ENCODE results near the gene SUMF1. TPM values are rescaled to one million over a fixed set of nuclear protein-coding genes. Genes with fewer than 3 reads are reported as not detected.

SUMF1 gene
- total RNA-seq (2014; rRNA removed; shearing (Covaris generic); ENCODE audit: low replicate concordance): 29.7 and 37.1 TPM in 2 replicates

DNA sequence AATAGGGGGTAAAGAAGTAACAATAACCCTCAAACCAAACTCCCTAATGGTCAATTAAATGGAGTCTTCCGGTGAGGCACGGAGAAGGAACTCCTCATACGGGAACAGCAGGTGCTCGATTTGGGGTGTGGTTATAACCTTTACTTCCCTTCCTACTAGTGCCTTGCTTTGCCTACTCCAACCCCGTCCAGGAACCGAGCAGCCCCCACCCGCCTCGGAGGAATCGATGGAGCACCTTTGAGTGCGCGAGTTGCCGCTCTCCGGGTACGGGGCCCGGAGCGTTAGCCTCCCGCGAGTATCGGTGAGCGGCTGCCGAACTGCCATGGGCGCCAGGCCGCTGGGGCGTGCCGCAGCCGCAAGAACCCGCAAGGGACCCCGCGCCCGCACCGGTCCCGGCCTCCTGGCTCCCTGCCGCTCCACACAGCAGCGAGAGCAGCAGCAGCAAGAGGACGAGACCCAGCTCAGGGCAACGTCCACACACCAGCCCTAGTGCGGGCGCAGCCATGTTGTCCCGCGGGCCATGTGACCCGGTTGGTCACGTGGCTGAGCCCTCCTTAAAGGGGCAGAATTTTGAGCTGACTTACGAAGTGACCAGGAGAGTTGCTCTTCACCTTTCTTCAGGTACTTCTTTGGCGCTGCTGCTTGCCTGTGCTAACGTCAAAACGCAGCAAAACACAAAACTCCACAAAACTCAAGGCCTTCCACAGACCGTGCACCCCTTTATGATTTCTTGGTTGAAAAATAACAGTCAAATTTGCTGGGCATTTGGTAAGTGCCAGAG lies at the start of gene SUMF1:
TSS of gene SUMF1 (minus strand) at position 529 of the 781 bp plus-strand sequence. CDS start at position 505, 24 bp downstream.
- Histone ChIP-seq H3K27me3 (no peaks in the 10 kb centered on the region), H3K9me3 (no peaks in the 10 kb centered on the region), H3K36me3 (no peaks in the 10 kb centered on the region), H3K4me3 (peak within 1 kb of the TSS; percentile 60)
- peak; percentile 68 for DNase-seq

DNA sequence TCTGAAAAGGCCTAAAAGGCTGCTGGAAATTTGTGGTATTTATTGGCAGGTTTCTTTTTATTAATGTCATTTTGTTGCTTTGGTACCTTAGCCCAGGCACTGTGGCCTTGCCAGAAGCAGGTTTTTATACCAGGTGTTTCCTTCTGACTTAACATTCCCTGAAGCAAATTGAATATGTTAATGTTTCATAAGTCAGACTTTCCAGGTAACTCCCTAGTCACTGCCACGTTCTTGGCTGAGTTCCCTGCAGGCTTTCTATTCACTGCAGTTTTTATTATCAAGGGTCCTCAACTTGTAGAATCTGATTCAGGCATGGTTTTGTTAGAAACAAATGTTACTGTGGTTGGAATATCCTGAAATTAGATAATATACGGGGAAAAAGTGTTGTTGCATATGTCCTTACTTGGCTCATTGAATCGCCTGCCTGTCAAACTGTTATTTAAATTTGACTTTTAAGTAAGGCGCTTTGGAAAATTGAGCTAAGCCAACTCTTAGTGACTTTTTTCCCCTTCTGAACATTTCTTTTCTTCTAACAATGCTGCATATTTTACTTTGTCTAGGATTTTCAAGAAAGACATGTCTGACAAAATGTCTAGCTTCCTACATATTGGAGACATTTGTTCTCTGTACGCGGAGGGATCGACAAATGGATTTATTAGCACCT lies 49.0 kb upstream of the SUMF1 start:
- Histone ChIP-seq H3K9me3 (no peaks in the 10 kb centered on the region), H3K36me3 (no peaks in the 10 kb centered on the region), H3K4me3 (no peak overlapping the region), H3K27me3 (no peaks in the 10 kb centered on the region)
- no peak for DNase-seq

GRCh38 chr3:4514916-4515315 lies 47.8 kb upstream of the SUMF1 start:
- Histone ChIP-seq H3K36me3 (no peaks in the 10 kb centered on the region), H3K4me3 (no peak overlapping the region), H3K27me3 (no peaks in the 10 kb centered on the region), H3K9me3 (no peaks in the 10 kb centered on the region)
- DNase-seq: no peak

DNA sequence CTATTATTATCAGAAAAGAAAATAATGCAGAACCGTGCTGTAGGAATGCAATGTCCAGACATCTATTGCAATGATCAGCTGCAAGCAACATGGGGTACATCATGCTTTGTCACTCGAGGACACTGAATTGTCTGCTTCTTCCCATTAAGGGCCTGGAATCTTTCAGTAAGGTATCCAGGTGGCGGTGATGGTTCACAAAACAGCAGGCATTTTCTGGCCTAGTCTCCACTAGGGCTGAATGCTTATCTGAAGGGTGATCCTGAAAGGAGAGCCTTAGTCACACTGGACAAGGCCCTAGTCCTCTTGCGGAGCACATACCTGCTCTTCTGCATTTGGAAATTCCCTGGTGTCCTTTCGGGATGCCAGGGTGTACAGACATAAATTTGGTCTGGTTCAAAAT lies 47.3 kb upstream of the SUMF1 start:
- Histone ChIP-seq H3K9me3 (no peaks in the 10 kb centered on the region), H3K27me3 (no peaks in the 10 kb centered on the region), H3K4me3 (no peak overlapping the region), H3K36me3 (no peaks in the 10 kb centered on the region)
- DNase-seq: no peak

DNA sequence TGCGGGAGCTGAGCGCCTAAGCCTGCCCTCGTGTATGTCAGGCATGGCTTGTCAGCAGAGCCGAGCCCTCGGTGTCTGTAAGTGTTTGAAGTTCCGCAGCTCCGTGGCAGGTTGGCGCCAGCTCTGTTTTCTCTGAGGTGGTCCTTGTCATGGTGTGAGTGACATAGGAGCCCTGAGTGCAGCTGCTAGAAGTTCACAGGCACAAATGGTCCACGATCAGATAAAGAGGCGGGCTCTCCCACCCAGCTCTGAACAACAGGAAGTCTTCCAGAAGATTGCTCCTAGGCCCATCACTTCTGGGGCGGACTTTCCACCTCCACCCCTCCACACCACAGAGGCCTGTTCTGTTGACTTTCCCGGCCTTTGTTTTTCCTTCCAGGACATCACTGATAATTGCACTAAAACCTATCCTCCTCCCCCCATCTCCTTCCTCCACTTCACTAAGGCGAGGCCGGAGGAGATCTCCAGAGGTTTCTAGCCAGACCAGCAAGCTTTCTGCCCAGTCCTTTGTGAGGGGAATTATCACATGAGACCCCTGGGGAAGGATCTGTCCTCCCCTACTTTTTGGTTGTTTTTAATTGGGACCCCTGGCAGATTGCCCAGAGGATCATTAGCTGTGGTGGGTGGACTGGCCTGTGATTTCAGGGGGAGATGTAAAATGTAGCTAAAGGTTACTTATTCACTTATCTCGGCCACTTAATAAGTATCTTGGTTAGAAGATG lies 46.0 kb upstream of the SUMF1 start:
- Histone ChIP-seq H3K9me3 (no peaks in the 10 kb centered on the region), H3K4me3 (no peak overlapping the region), H3K36me3 (no peaks in the 10 kb centered on the region), H3K27me3 (no peaks in the 10 kb centered on the region)
- no peak for DNase-seq

- no peak for DNase-seq
- Histone ChIP-seq H3K4me3 (no peak overlapping the region), H3K27me3 (no peaks in the 10 kb centered on the region), H3K9me3 (no peaks in the 10 kb centered on the region), H3K36me3 (no peaks in the 10 kb centered on the region)
These were observed 44.6 kb upstream of the SUMF1 start for GRCh38 chr3:4511491-4512262.

GRCh38 chr3:4509983-4510755 lies 43.1 kb upstream of the SUMF1 start:
- Histone ChIP-seq H3K9me3 (no peaks in the 10 kb centered on the region), H3K36me3 (no peaks in the 10 kb centered on the region), H3K27me3 (no peaks in the 10 kb centered on the region), H3K4me3 (no peak overlapping the region)
- no peak for DNase-seq

DNA sequence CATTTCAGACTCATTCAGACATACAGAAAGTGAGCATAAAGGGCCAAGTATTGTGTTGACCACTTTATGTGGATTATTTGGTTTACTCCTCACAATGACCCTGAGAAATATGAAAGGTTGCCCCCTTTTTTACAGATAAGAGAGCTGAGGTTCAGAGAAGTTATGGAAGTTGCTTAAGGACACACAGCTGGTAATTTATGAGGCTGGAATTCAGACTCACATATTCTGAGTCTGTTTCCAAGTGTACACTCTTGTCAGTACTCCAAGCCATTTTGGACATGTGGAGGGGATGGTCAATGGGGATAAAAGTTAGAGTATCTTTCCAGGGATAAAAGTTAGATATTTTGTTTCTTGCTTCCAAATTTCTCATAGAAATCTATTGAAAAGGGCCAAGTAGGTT lies 42.0 kb upstream of the SUMF1 start:
- Histone ChIP-seq H3K4me3 (no peak overlapping the region), H3K27me3 (no peaks in the 10 kb centered on the region), H3K9me3 (no peaks in the 10 kb centered on the region), H3K36me3 (no peaks in the 10 kb centered on the region)
- no peak for DNase-seq

- H3K36me3 ChIP-seq: no peaks in the 10 kb centered on the region
- no peak for DNase-seq
- no peaks in the 10 kb centered on the region for H3K9me3 ChIP-seq
- no peaks in the 10 kb centered on the region for H3K27me3 ChIP-seq
- H3K4me3 ChIP-seq: no peak overlapping the region
These were observed 41.2 kb upstream of the SUMF1 start for GRCh38 chr3:4508048-4508981.

- H3K27me3 ChIP-seq: no peaks in the 10 kb centered on the region
- DNase-seq: no peak
- H3K9me3 ChIP-seq: no peaks in the 10 kb centered on the region
- no peaks in the 10 kb centered on the region for H3K36me3 ChIP-seq
- H3K4me3 ChIP-seq: no peak overlapping the region
These were observed 40.0 kb upstream of the SUMF1 start for GRCh38 chr3:4507024-4507596.

- Histone ChIP-seq H3K4me3 (no peak overlapping the region), H3K9me3 (no peaks in the 10 kb centered on the region), H3K36me3 (no peaks in the 10 kb centered on the region), H3K27me3 (no peaks in the 10 kb centered on the region)
- no peak for DNase-seq
These were observed 39.5 kb upstream of the SUMF1 start for GRCh38 chr3:4506559-4507023.

- no peaks in the 10 kb centered on the region for H3K9me3 ChIP-seq
- no peaks in the 10 kb centered on the region for H3K27me3 ChIP-seq
- no peak overlapping the region for H3K4me3 ChIP-seq
- DNase-seq: no peak
- no peaks in the 10 kb centered on the region for H3K36me3 ChIP-seq
These were observed 38.9 kb upstream of the SUMF1 start for GRCh38 chr3:4505688-4506558.

GRCh38 chr3:4504340-4505261 lies 37.5 kb upstream of the SUMF1 start:
- Histone ChIP-seq H3K4me3 (no peak overlapping the region), H3K36me3 (no peaks in the 10 kb centered on the region), H3K9me3 (no peaks in the 10 kb centered on the region), H3K27me3 (no peaks in the 10 kb centered on the region)
- DNase-seq: no peak

Data from MG63 (cell line).